T-helper 22 cell (primary cell): Measurements from ENCODE around the gene ALDH3B2.
"Not testable (repeated sequence)": the region's sequence is repeated elsewhere in the genome, so short reads cannot be mapped to it uniquely, and the experiment has no call there.

ENCODE experiments used
- DNase-seq: peaks from one replicate; pipeline ENCODE4 v3.0.0-alpha.2; 2020; ENCODE audit warnings: low read depth

Gene ALDH3B2

GRCh38 chr11:67629386-67630227 is 44.8 kb downstream of the ALDH3B2 start, which contains the start of gene NUDT8:
Gene NUDT8, minus strand, starts transcription at chr11:67629937. Its CDS starts 26 bp downstream, at chr11:67629911.
- DNase-seq = peak; percentile 71

GRCh38 chr11:67628710-67629385 is 45.6 kb downstream of the ALDH3B2 start:
- DNase-seq = no peak

- no peak for DNase-seq
Observed at GRCh38 chr11:67627812-67628624, 46.4 kb downstream of the ALDH3B2 start.

- DNase-seq = no peak
Observed at GRCh38 chr11:67627441-67627811, 47.0 kb downstream of the ALDH3B2 start.

GRCh38 chr11:67626970-67627369 is 47.5 kb downstream of the ALDH3B2 start:
- no peak for DNase-seq

- DNase-seq = not testable (repeated sequence)
Observed at GRCh38 chr11:67626131-67626833, 48.1 kb downstream of the ALDH3B2 start.

- DNase-seq = not testable (repeated sequence)
Observed at GRCh38 chr11:67623795-67624194, 50.6 kb downstream of the ALDH3B2 start.

- DNase-seq = not testable (repeated sequence)
Observed at GRCh38 chr11:67622905-67623304, 51.5 kb downstream of the ALDH3B2 start.

GRCh38 chr11:67621928-67622327 is 52.5 kb downstream of the ALDH3B2 start:
- not testable (repeated sequence) for DNase-seq

- DNase-seq = not testable (repeated sequence)
Observed at GRCh38 chr11:67620621-67621020, 53.8 kb downstream of the ALDH3B2 start.

- DNase-seq = not testable (repeated sequence)
Observed at GRCh38 chr11:67619683-67620618, 54.5 kb downstream of the ALDH3B2 start.

GRCh38 chr11:67618901-67619659 is 55.3 kb downstream of the ALDH3B2 start:
- DNase-seq = not testable (repeated sequence)

- DNase-seq = no peak
Observed at GRCh38 chr11:67617243-67617953, 57.0 kb downstream of the ALDH3B2 start.

- no peak for DNase-seq
Observed at GRCh38 chr11:67616431-67617242, 57.8 kb downstream of the ALDH3B2 start.

GRCh38 chr11:67615728-67616430 is 58.5 kb downstream of the ALDH3B2 start:
- no peak for DNase-seq

GRCh38 chr11:67614730-67615714 is 59.4 kb downstream of the ALDH3B2 start:
- no peak for DNase-seq
